NCI-H128 (cell line): ENCODE data around the gene MPHOSPH10.
"Not testable (repeated sequence)": the region's sequence is repeated elsewhere in the genome, so short reads cannot be mapped to it uniquely, and the experiment has no call there.

Experiments used
- DNase-seq: peaks from one replicate; lab custom pipeline; 2025; ENCODE audit not compliant: unreplicated experiment; lab: John Stamatoyannopoulos, UW

MPHOSPH10 gene

GRCh38 chr2:71121479-71121878, 9.0 kb upstream of the MPHOSPH10 start:
- DNase-seq: no peak

- DNase-seq: no peak
Measured at GRCh38 chr2:71122387-71123298, 7.8 kb upstream of the MPHOSPH10 start.

- no peak for DNase-seq
Measured at GRCh38 chr2:71125506-71126294, 4.7 kb upstream of the MPHOSPH10 start.

GRCh38 chr2:71126957-71127356, 3.5 kb upstream of the MPHOSPH10 start:
- no peak for DNase-seq

GRCh38 chr2:71129114-71129901, 1.1 kb upstream of the MPHOSPH10 start:
- no peak for DNase-seq

- peak; percentile 72 for DNase-seq
Measured at GRCh38 chr2:71129902-71130151, 607 bp upstream of the MPHOSPH10 start.

GRCh38 chr2:71130905-71131244, 441 bp downstream of the MPHOSPH10 start:
- DNase-seq: no peak

GRCh38 chr2:71131387-71132166, 1.1 kb downstream of the MPHOSPH10 start:
- DNase-seq: not testable (repeated sequence)

GRCh38 chr2:71133603-71134002, 3.2 kb downstream of the MPHOSPH10 start:
- no peak for DNase-seq

- no peak for DNase-seq
Measured at GRCh38 chr2:71136174-71136573, 5.7 kb downstream of the MPHOSPH10 start.

GRCh38 chr2:71143782-71144181, 13.3 kb downstream of the MPHOSPH10 start:
- DNase-seq: no peak

- no peak for DNase-seq
Measured at GRCh38 chr2:71148506-71149063, 18.2 kb downstream of the MPHOSPH10 start.

- DNase-seq: no peak
Measured at GRCh38 chr2:71150082-71150816, 19.8 kb downstream of the MPHOSPH10 start.

GRCh38 chr2:71151620-71152019, 21.2 kb downstream of the MPHOSPH10 start:
- no peak for DNase-seq

GRCh38 chr2:71153585-71154224, 23.3 kb downstream of the MPHOSPH10 start:
- no peak for DNase-seq

GRCh38 chr2:71154279-71154678, 23.8 kb downstream of the MPHOSPH10 start:
- no peak for DNase-seq

- no peak for DNase-seq
Measured at GRCh38 chr2:71154798-71155197, 24.4 kb downstream of the MPHOSPH10 start.

GRCh38 chr2:71155846-71156245, 25.4 kb downstream of the MPHOSPH10 start:
- DNase-seq: no peak

- DNase-seq: no peak
Measured at GRCh38 chr2:71156573-71156972, 26.1 kb downstream of the MPHOSPH10 start.
